Measurements from ENCODE around the gene MT1B. TPM values are rescaled to one million over a fixed set of nuclear protein-coding genes. Genes with fewer than 3 reads are reported as not detected.
A peak's percentile ranks its signal among the peaks of the same experiment; 100 is the strongest.

Gene MT1B
- total RNA-seq, 6 experiments from 2014 or later: 1.6 to 7.7 (median 2.2) TPM; not detected in 3

DNA sequence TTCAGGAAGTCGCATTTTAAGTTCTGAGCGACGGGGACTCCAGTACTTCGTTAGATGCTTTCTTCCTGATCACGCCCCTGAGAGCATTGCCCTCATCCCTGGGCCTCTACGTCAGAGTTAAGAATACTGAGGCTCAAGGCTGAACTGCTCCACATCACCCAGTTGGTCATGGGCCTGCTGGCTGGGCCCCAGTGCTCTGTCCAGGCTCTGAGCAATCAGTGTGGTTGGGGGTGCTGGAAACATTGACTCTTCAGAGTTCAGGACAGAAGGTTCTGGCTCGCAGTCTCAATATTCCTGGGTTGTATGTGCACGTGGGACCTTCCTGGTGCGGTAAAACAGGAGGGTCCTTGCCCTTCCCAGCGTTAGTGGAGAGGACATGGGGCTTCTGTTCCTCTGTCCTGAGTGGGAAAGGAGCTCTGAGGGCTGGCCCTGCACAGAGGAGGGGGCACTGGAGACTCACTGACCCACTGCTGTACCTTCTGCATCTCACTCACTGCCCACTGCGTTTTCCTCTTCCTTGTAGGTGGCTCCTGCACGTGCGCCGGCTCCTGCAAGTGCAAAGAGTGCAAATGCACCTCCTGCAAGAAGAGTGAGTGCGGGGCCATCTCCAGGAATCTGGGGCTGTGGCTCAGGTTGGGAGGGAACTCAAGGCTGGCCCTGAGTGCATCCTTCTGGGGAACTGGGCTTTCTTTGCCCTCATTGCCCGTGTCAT lies 25.6 kb upstream of the MT1B start:
- peak overlapping the region; percentile 83 to 90 (median 85) for H3K4me3 ChIP-seq
- H3K27ac ChIP-seq: peak overlapping the region; percentile 93 to 96 (median 95)
- no peaks in the 10 kb centered on the region for H3K27me3 ChIP-seq
- no peaks in the 10 kb centered on the region for H3K9me3 ChIP-seq
- intact Hi-C loops (cut with DNase I): no loop called here
- TF ChIP-seq, protein P1, sequence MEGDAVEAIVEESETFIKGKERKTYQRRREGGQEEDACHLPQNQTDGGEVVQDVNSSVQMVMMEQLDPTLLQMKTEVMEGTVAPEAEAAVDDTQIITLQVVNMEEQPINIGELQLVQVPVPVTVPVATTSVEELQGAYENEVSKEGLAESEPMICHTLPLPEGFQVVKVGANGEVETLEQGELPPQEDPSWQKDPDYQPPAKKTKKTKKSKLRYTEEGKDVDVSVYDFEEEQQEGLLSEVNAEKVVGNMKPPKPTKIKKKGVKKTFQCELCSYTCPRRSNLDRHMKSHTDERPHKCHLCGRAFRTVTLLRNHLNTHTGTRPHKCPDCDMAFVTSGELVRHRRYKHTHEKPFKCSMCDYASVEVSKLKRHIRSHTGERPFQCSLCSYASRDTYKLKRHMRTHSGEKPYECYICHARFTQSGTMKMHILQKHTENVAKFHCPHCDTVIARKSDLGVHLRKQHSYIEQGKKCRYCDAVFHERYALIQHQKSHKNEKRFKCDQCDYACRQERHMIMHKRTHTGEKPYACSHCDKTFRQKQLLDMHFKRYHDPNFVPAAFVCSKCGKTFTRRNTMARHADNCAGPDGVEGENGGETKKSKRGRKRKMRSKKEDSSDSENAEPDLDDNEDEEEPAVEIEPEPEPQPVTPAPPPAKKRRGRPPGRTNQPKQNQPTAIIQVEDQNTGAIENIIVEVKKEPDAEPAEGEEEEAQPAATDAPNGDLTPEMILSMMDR (IDR thresholded peaks at IDR 0.05): peak in 1 of 4 donors; percentile 11
- TF ChIP-seq POLR2A (IDR thresholded peaks at IDR 0.05): peak; percentile 81
- no peaks in the 10 kb centered on the region for H3K36me3 ChIP-seq
- 5% methylated on average over 8 of the region's 16 CpGs for WGBS (ENCODE audit: insufficient coverage, low coverage, low lambda C conversion rate, missing lambda C conversion rate)
- ATAC-seq (peak; percentile 33 to 52 (median 42)), DNase-seq (no peak)
- peaks cover 0 to 13% (median 5%) of the 10 kb centered on the region in 4 donors for H3K4me1 ChIP-seq

DNA sequence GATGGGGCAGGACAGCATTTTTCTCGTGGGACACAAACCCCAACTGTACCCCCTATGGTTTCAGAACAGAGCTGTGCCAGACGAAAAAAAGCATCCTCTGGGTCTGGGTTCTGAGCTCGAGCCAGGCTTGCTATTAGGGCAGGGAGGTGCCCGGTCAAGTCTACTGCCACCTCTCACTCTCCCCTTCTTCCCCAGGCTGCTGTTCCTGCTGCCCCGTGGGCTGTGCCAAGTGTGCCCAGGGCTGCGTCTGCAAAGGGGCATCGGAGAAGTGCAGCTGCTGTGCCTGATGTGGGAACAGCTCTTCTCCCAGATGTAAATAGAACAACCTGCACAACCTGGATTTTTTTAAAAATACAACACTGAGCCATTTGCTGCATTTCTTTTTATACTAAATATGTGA lies 25.0 kb upstream of the MT1B start:
- intact Hi-C loops (cut with DNase I): no loop called here
- WGBS (ENCODE audit: insufficient coverage, low coverage, low lambda C conversion rate, missing lambda C conversion rate): 8% methylated on average over 4 of the region's 7 CpGs
- Histone ChIP-seq H3K4me3 (peak overlapping the region; percentile 83 to 90 (median 85)), H3K36me3 (no peaks in the 10 kb centered on the region), H3K9me3 (no peaks in the 10 kb centered on the region), H3K4me1 (peaks cover 0 to 18% (median 2%) of the 10 kb centered on the region in 4 donors), H3K27me3 (no peaks in the 10 kb centered on the region), H3K27ac (peak overlapping the region; percentile 93 to 96 (median 95))
- ATAC-seq (peak in 3 of 4 donors; percentile 1 to 5 (median 3)), DNase-seq (no peak)
- TF ChIP-seq, protein P1 (IDR thresholded peaks at IDR 0.05): no peak
- no peak for TF ChIP-seq POLR2A (IDR thresholded peaks at IDR 0.05)

DNA sequence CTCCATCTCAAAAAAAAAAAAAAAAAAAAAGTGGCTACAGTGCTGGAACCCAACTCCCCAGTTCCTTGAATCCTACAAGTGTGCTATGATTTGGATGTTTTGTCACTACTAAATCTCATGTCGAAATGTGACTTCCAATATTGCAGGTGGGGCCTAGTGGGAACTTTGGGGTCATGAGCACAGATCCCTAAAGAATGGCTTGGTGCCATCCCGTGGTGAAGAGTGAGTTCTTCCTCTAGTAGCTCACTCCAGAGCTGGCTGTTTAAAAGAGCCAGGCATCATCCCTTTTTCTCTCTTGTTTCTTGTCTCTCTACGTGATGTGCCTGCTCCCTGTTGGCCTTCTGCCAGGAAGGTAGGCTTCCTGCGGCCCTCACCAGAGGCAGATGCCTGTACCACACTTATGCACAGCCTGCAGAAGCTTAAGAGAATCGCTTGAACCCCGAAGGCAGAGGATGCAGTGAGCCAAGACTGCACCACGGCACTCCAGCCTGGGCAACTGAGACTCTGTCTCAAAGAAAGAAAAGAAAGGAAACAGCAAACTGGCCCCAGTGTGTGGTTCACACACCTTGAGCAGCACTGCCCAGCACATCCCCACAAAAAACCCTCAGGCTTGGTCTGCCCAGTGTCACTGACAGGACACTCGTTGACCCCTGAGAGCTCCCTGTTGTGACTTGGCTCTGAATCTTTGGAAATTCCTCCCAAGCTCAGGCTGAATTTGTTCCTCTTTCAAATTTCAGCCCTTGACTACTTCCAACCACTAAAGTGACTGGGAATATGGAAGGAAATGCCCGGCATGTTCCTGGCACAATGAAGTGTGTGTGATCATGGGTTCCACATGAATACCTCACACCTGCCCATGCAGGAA lies 23.0 kb upstream of the MT1B start:
- H3K36me3 ChIP-seq: no peaks in the 10 kb centered on the region
- ATAC-seq: no peak
- 27% methylated on average over 6 of the region's 9 CpGs for WGBS (ENCODE audit: insufficient coverage, low coverage, low lambda C conversion rate, missing lambda C conversion rate)
- no peaks in the 10 kb centered on the region for H3K27me3 ChIP-seq
- intact Hi-C loops (cut with DNase I): no loop called here
- TF ChIP-seq POLR2A (IDR thresholded peaks at IDR 0.05): no peak
- TF ChIP-seq, protein P1 (IDR thresholded peaks at IDR 0.05): no peak
- H3K4me3 ChIP-seq: no peak overlapping the region
- peak overlapping the region in 2 of 3 donors; percentile 95 to 96 for H3K27ac ChIP-seq
- no peak for DNase-seq
- H3K9me3 ChIP-seq: no peaks in the 10 kb centered on the region
- H3K4me1 ChIP-seq: peaks cover 0 to 19% (median 0%) of the 10 kb centered on the region in 4 donors

DNA sequence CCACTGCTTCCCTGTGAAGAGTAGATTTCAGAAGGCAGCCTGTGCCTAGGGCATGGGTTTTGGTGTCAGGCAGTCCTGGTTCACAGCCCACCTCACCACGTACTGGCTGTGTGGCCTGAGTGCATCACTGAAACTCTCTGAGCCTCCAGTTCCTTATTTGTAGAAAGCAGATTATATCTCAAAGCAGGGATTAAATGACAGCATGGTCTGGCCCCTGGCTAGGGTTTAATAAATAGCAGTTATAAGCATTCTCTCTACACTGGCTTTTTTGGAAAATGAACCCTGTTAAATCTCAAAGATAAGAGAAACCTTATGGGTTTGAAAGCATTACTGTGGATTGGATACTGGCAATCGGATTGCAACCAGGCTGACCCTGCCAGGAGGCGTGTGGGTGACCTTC lies 22.2 kb upstream of the MT1B start:
- peaks cover 0 to 15% (median 0%) of the 10 kb centered on the region in 4 donors for H3K4me1 ChIP-seq
- no peak for TF ChIP-seq POLR2A (IDR thresholded peaks at IDR 0.05)
- TF ChIP-seq, protein P1 (IDR thresholded peaks at IDR 0.05): no peak
- H3K27ac ChIP-seq: peak overlapping the region in 1 of 3 donors; percentile 6
- WGBS (ENCODE audit: insufficient coverage, low coverage, low lambda C conversion rate, missing lambda C conversion rate): 75% methylated on average over 2 of the region's 3 CpGs
- no peaks in the 10 kb centered on the region for H3K9me3 ChIP-seq
- ATAC-seq: no peak
- no peaks in the 10 kb centered on the region for H3K36me3 ChIP-seq
- no peaks in the 10 kb centered on the region for H3K27me3 ChIP-seq
- intact Hi-C loops (cut with DNase I): no loop called here
- H3K4me3 ChIP-seq: no peak overlapping the region
- no peak for DNase-seq

Measured in right lobe of liver (tissue), 6 donors.